ENCODE data around the gene CTDSPL2.
A peak's percentile ranks its signal among the peaks of the same experiment; 100 is the strongest.
"Not testable (repeated sequence)": the region's sequence is repeated elsewhere in the genome, so short reads cannot be mapped to it uniquely, and the experiment has no call there.

CTDSPL2 gene

GRCh38 chr15:44542596-44542995, 115.2 kb downstream of the CTDSPL2 start:
- no peak overlapping the region for H3K27ac Mint-ChIP-seq
- peaks cover 58% of the 10 kb centered on the region for H3K36me3 Mint-ChIP-seq (ENCODE audit: low read depth)
- H3K9me3 Mint-ChIP-seq = no peaks in the 10 kb centered on the region
- peaks cover 83% of the 10 kb centered on the region for H3K4me1 Mint-ChIP-seq
- no peak overlapping the region for H3K4me3 Mint-ChIP-seq
- H3K27me3 Mint-ChIP-seq = no peaks in the 10 kb centered on the region
- ATAC-seq (no peak), DNase-seq (no peak)

GRCh38 chr15:44544745-44545144, 117.3 kb downstream of the CTDSPL2 start:
- peaks cover 57% of the 10 kb centered on the region for H3K36me3 Mint-ChIP-seq (ENCODE audit: low read depth)
- peaks cover 81% of the 10 kb centered on the region for H3K4me1 Mint-ChIP-seq
- peak overlapping the region; percentile 42 for H3K4me3 Mint-ChIP-seq
- DNase-seq, ATAC-seq, H3K27me3 Mint-ChIP-seq, H3K9me3 Mint-ChIP-seq, H3K27ac Mint-ChIP-seq: not testable (repeated sequence)

- peaks cover 57% of the 10 kb centered on the region for H3K36me3 Mint-ChIP-seq (ENCODE audit: low read depth)
- H3K9me3 Mint-ChIP-seq = no peaks in the 10 kb centered on the region
- peak overlapping the region; percentile 94 for H3K27ac Mint-ChIP-seq
- DNase-seq (peak; percentile 32), ATAC-seq (peak; percentile 98)
- H3K4me3 Mint-ChIP-seq = peak overlapping the region; percentile 65
- H3K4me1 Mint-ChIP-seq = peaks cover 79% of the 10 kb centered on the region
- no peaks in the 10 kb centered on the region for H3K27me3 Mint-ChIP-seq
These were observed 118.7 kb downstream of the CTDSPL2 start for GRCh38 chr15:44545913-44546802.

DNA sequence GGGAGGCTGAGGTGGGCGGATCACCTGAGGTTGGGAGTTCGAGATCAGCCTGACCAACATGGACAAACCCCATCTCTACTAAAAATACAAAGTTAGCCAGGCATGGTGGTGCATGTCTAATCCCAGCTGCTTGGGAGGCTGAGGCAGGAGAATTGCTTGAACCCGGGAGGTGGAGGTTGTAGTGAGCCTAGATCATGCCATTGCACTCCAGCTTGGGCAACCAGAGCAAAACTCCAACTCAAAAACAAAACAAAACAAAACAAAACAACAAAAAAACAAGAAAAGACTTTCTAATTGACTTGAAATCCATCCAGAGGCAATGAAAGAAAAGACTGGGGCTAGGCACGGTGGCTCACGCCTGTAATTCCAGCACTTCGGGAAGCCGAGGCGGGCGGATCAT, 121.7 kb downstream of the CTDSPL2 start:
- not testable (repeated sequence) for H3K27ac Mint-ChIP-seq, H3K9me3 Mint-ChIP-seq, H3K4me3 Mint-ChIP-seq, H3K27me3 Mint-ChIP-seq, DNase-seq, ATAC-seq
- H3K4me1 Mint-ChIP-seq = peaks cover 52% of the 10 kb centered on the region
- peaks cover 44% of the 10 kb centered on the region for H3K36me3 Mint-ChIP-seq (ENCODE audit: low read depth)

DNA sequence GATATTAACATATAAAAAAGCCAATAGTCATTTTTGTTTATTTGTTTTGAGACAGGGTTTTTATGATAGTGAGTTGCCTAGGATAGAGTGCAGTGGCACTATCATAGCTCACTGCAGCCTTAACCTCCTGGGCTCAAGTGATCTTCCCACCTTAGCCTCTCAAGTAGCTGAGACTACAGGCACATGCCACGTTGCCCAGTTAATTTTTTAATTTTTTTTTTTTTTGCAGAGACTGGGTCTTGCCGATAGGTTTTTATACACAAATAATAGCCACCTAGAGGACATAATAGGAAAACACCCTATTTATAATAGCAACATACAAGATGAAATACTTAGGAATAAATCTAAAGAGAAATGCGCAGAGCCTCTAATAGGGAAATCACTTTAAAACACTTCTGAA, 122.8 kb downstream of the CTDSPL2 start:
- DNase-seq (no peak), ATAC-seq (no peak)
- no peaks in the 10 kb centered on the region for H3K27me3 Mint-ChIP-seq
- no peaks in the 10 kb centered on the region for H3K9me3 Mint-ChIP-seq
- peaks cover 54% of the 10 kb centered on the region for H3K4me1 Mint-ChIP-seq
- peaks cover 52% of the 10 kb centered on the region for H3K36me3 Mint-ChIP-seq (ENCODE audit: low read depth)
- H3K27ac Mint-ChIP-seq = no peak overlapping the region
- H3K4me3 Mint-ChIP-seq = no peak overlapping the region

DNA sequence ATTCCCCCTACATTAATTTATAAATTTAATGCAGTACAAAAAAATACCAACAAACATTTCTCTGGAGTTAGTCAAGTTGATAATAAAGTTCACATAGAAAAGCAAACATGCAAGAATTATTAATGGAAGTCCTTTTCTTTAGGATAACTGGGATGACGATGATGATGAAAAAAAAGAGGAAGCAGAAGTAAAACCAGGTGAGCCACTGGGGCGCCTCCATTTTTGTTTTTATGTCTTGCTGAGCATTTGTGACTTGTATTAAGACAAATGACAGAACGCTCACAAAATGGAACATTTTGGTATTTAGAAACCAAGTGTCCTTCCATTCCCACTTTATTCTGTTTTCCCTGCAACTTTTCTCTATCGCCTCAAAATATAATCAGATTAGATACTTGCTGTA, 123.3 kb downstream of the CTDSPL2 start:
- Mint-ChIP-seq H3K36me3 (ENCODE audit: low read depth) (peaks cover 57% of the 10 kb centered on the region), H3K9me3 (no peaks in the 10 kb centered on the region), H3K27me3 (no peaks in the 10 kb centered on the region), H3K4me3 (no peak overlapping the region), H3K27ac (no peak overlapping the region), H3K4me1 (peaks cover 51% of the 10 kb centered on the region)
- DNase-seq = no peak
- no peak for ATAC-seq

- Mint-ChIP-seq H3K4me3 (no peak overlapping the region), H3K36me3 (ENCODE audit: low read depth) (peaks cover 54% of the 10 kb centered on the region), H3K4me1 (peaks cover 29% of the 10 kb centered on the region), H3K27me3 (no peaks in the 10 kb centered on the region), H3K9me3 (no peaks in the 10 kb centered on the region), H3K27ac (peak overlapping the region; percentile 50)
- ATAC-seq (no peak), DNase-seq (no peak)
These were observed 127.7 kb downstream of the CTDSPL2 start for GRCh38 chr15:44554934-44555723.

GRCh38 chr15:44560926-44561325, 133.5 kb downstream of the CTDSPL2 start:
- H3K4me3 Mint-ChIP-seq, H3K27me3 Mint-ChIP-seq, H3K9me3 Mint-ChIP-seq, DNase-seq, ATAC-seq: not testable (repeated sequence)
- H3K4me1 Mint-ChIP-seq = peaks cover 10% of the 10 kb centered on the region
- peak overlapping the region; percentile 23 for H3K27ac Mint-ChIP-seq
- H3K36me3 Mint-ChIP-seq (ENCODE audit: low read depth) = peaks cover 70% of the 10 kb centered on the region

GRCh38 chr15:44565387-44566154, 138.1 kb downstream of the CTDSPL2 start:
- Mint-ChIP-seq H3K27ac (no peak overlapping the region), H3K27me3 (no peaks in the 10 kb centered on the region), H3K36me3 (ENCODE audit: low read depth) (peaks cover 63% of the 10 kb centered on the region), H3K4me3 (no peak overlapping the region), H3K9me3 (no peaks in the 10 kb centered on the region), H3K4me1 (no peaks in the 10 kb centered on the region)
- DNase-seq (no peak), ATAC-seq (no peak)

- H3K4me3 Mint-ChIP-seq = no peak overlapping the region
- H3K9me3 Mint-ChIP-seq = no peaks in the 10 kb centered on the region
- H3K27me3 Mint-ChIP-seq = no peaks in the 10 kb centered on the region
- H3K4me1 Mint-ChIP-seq = no peaks in the 10 kb centered on the region
- no peak overlapping the region for H3K27ac Mint-ChIP-seq
- H3K36me3 Mint-ChIP-seq (ENCODE audit: low read depth) = peaks cover 62% of the 10 kb centered on the region
- no peak for DNase-seq
- no peak for ATAC-seq
These were observed 138.7 kb downstream of the CTDSPL2 start for GRCh38 chr15:44566155-44566540.

- no peak for DNase-seq
- no peaks in the 10 kb centered on the region for H3K4me1 Mint-ChIP-seq
- H3K4me3 Mint-ChIP-seq = no peak overlapping the region
- no peaks in the 10 kb centered on the region for H3K9me3 Mint-ChIP-seq
- peaks cover 51% of the 10 kb centered on the region for H3K36me3 Mint-ChIP-seq (ENCODE audit: low read depth)
- peak overlapping the region; percentile 33 for H3K27ac Mint-ChIP-seq
- H3K27me3 Mint-ChIP-seq = no peaks in the 10 kb centered on the region
- ATAC-seq = no peak
These were observed 140.9 kb downstream of the CTDSPL2 start for GRCh38 chr15:44568338-44568737.

DNA sequence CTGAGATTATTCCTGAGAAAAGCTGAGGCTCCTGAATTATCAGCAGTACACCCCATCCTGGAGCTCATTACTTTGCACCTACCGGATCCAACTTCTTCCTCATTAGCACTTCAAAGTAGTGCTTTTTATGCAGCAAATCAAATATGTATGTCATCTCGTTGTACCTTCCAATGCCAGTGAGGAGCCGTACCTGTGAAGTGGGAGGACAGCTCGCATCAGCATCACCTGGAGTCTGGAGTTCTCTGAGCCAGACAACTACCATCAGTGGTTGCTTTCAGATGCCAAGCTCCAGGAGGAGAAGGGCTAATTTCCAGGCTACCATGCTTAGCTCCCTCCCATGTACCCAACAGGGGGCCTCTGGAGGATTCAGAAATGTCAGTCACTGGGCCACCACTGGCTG, 141.9 kb downstream of the CTDSPL2 start:
- Mint-ChIP-seq H3K27me3 (no peaks in the 10 kb centered on the region), H3K9me3 (no peaks in the 10 kb centered on the region), H3K36me3 (ENCODE audit: low read depth) (peaks cover 41% of the 10 kb centered on the region), H3K4me1 (no peaks in the 10 kb centered on the region), H3K4me3 (no peak overlapping the region), H3K27ac (peak overlapping the region; percentile 37)
- ATAC-seq = no peak
- DNase-seq = no peak

- H3K9me3 Mint-ChIP-seq = no peaks in the 10 kb centered on the region
- DNase-seq (no peak), ATAC-seq (peak; percentile 17)
- H3K4me1 Mint-ChIP-seq = no peaks in the 10 kb centered on the region
- H3K27me3 Mint-ChIP-seq = no peaks in the 10 kb centered on the region
- H3K4me3 Mint-ChIP-seq = no peak overlapping the region
- peaks cover 30% of the 10 kb centered on the region for H3K36me3 Mint-ChIP-seq (ENCODE audit: low read depth)
- H3K27ac Mint-ChIP-seq = no peak overlapping the region
These were observed 142.9 kb downstream of the CTDSPL2 start for GRCh38 chr15:44570361-44570760.

DNA sequence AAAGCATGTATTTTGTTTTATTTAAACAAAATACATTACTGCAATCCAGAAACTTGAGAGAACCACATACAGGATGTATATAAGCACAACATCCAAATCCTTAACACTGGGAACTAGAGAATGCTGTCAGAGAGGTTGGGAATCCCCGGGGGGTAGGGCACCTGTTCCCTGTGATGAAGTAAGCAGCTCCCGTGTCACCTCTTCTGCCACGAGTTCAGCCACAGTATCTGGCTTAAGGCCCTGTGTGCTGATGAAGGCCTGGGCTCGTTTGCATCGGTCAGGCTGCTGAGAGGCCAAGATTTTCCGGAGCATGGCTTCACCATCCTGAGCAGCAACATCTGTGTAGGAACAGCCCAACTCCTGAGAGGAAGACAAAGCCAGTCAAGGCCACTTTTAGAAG, 146.0 kb downstream of the CTDSPL2 start:
- H3K4me1 Mint-ChIP-seq = peaks cover 2% of the 10 kb centered on the region
- no peaks in the 10 kb centered on the region for H3K27me3 Mint-ChIP-seq
- no peak overlapping the region for H3K27ac Mint-ChIP-seq
- H3K9me3 Mint-ChIP-seq = no peaks in the 10 kb centered on the region
- no peak for DNase-seq
- ATAC-seq = no peak
- H3K36me3 Mint-ChIP-seq (ENCODE audit: low read depth) = peaks cover 12% of the 10 kb centered on the region
- no peak overlapping the region for H3K4me3 Mint-ChIP-seq
